Articular chondrocyte of knee joint (primary cell): Measurements from ENCODE around the gene ZFTA. TPM values are rescaled to one million over a fixed set of nuclear protein-coding genes. Genes with fewer than 3 reads are reported as not detected.

ENCODE experiments used
- small RNA-seq: library from RNA; depleted of rRNA; stranded (forward); fragments of <200 nt; gene quantifications from one replicate; pipeline ENCODE3, GENCODE V24; 2012
- total RNA-seq: library from RNA; depleted of rRNA; stranded (reverse); fragments of >200 nt; gene quantifications from 2 replicates; pipeline ENCODE4 v1.2.3, GENCODE V29; 2012

The ZFTA gene
- 11.9 and 12.5 TPM in 2 replicates for total RNA-seq

GRCh38 chr11:63768237-63769041, at the start of gene ZFTA:
Gene ZFTA (minus strand): TSS chr11:63768775. CDS start chr11:63768622, 153 bp downstream.

GRCh38 chr11:63813035-63813562, 44.5 kb upstream of the ZFTA start, which contains the start of gene SPINDOC:
Gene SPINDOC (plus strand): TSS chr11:63813456. CDS start chr11:63813687, 231 bp downstream.

Small RNA genes lying within 50 kb of the gene (small RNA-seq; reads per million reads assigned to genes)
- gene RN7SL596P, result not detected

Other genes with a start within 250 kb of the ZFTA start
- 27.4 and 36.1 TPM in 2 replicates for gene PLAAT4, start 232.0 kb downstream of the ZFTA start, total RNA-seq
- gene PLAAT2, start 205.4 kb downstream of the ZFTA start, total RNA-seq, result not detected in 2 replicates
- 12.4 and 14.9 TPM in 2 replicates for gene PLAAT3, start 154.3 kb downstream of the ZFTA start, total RNA-seq
- gene ATL3, start 97.4 kb downstream of the ZFTA start, total RNA-seq, result 359 and 394 TPM in 2 replicates
- 122 and 132 TPM in 2 replicates for gene RTN3, start 87.3 kb downstream of the ZFTA start, total RNA-seq
- 9.0 and 10.6 TPM in 2 replicates for gene SPINDOC, start 44.7 kb upstream of the ZFTA start, total RNA-seq
- 11.4 and 14.9 TPM in 2 replicates for gene MARK2, start 70.3 kb upstream of the ZFTA start, total RNA-seq
- gene RCOR2, start 148.4 kb upstream of the ZFTA start, total RNA-seq, result 0.65 and 0.97 TPM in 2 replicates
- gene NAA40, start 170.2 kb upstream of the ZFTA start, total RNA-seq, result 12.2 and 14.5 TPM in 2 replicates
- 163 and 177 TPM in 2 replicates for gene COX8A, start 205.8 kb upstream of the ZFTA start, total RNA-seq
- gene OTUB1, start 217.7 kb upstream of the ZFTA start, total RNA-seq, result 32.6 and 36.7 TPM in 2 replicates